Spinal cord (tissue), 10 donors: ENCODE data around the gene PPFIBP1. TPM values are rescaled to one million over a fixed set of nuclear protein-coding genes. Genes with fewer than 3 reads are reported as not detected.

Experiments
- DNase-seq, 6 donors: peaks; one replicate each; pipeline versions ENCODE4 v3.0.0 to v3.0.0-alpha.2; 2013 to 2015; ENCODE audit warnings: low spot score in 6 of 6, low read depth in 4 of 6
- H3K27ac ChIP-seq: one replicate; pipeline ENCODE4 v1.5.1; 2013; ENCODE audit warnings: low read depth, low read length, control low read depth
- H3K27me3 ChIP-seq: one replicate; pipeline ENCODE4 v1.6.1; 2013; ENCODE audit warnings: low read length; ENCODE audit not compliant: control insufficient read depth, insufficient read depth
- H3K36me3 ChIP-seq: one replicate; pipeline ENCODE4 v1.6.1; 2013; ENCODE audit warnings: low read length; ENCODE audit not compliant: control insufficient read depth, insufficient read depth
- H3K4me1 ChIP-seq: one replicate; pipeline ENCODE4 v1.6.1; 2013; ENCODE audit warnings: low read length; ENCODE audit not compliant: control insufficient read depth, insufficient read depth
- H3K4me3 ChIP-seq: one replicate; pipeline ENCODE4 v1.5.1; 2013; ENCODE audit warnings: low read depth, low read length, control low read depth
- H3K9me3 ChIP-seq: one replicate; pipeline ENCODE4 v1.6.1; 2013; ENCODE audit warnings: low read length; ENCODE audit not compliant: control insufficient read depth, insufficient read depth
- WGBS: methylation state at CpG from one replicate; pipeline ENCODE4 v1.1.5; 2013; ENCODE audit warnings: missing lambda C conversion rate; ENCODE audit not compliant: insufficient coverage; 5-methylcytosine and 5-hydroxymethylcytosine counted together
- polyA plus RNA-seq, 2 donors: library from polyadenylated mRNA; unstranded; fragments of 120-200 nt; gene quantifications; one replicate each; pipeline ENCODE4 v1.2.1, GENCODE V29; 2013; ENCODE audit not compliant: insufficient read length in 2 of 2
- total RNA-seq, 2 donors: library from RNA; depleted of rRNA in 1 of 2; stranded (reverse); fragments of 120-200 nt in 1 of 2; fragments of >200 nt in 1 of 2; gene quantifications; one replicate each; pipeline versions ENCODE4 v1.2.3 to v1.2.4, GENCODE V29; 2013 to 2014
- donor health status: healthy.

PPFIBP1 gene
- total and polyA plus RNA-seq, 4 donors = 30.2 to 246 (median 83.7) TPM

DNA sequence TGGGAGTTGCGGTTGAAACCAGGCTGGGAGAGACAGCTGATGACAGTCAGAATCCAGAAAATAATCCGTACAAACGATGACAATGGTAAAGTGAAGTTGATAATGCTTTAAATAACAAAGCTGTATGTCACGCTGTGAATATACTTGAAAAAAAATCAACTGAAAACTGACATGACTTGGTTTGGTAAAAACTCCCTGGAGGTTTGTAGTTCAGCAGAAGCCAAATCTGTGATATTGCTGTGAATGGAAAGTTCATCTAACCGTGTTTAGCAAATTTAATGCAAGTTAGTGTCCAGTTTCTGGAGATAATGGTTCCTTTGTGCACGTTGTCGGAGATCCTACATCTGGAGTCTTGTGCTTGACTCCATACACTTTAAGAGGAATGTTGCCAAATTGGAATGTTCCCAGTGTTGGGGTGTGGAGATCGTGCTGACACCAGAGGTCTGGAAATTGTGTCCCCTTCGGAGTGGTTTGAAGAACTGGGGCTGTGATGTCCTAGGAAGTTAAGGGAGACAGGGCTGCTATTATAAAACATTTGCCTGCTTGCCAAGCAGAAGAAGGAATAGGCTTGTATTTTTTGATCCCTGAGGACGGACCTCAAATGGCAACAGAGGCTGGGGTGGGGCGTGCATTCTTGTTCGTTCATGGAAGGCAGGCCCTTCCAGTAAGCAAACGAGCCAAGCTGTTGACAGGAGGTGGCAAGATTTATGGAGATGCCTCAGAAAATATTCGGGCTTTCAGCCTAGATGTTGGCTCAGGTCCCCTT, 30.6 kb downstream of the PPFIBP1 start:
- no peaks in the 10 kb centered on the region for H3K36me3 ChIP-seq
- no peaks in the 10 kb centered on the region for H3K27me3 ChIP-seq
- 20% methylated on average over 12 of the region's 14 CpGs for WGBS
- peaks cover 25% of the 10 kb centered on the region for H3K4me1 ChIP-seq
- peak in 4 of 6 donors; percentile 52 to 87 (median 62) for DNase-seq
- no peak overlapping the region for H3K4me3 ChIP-seq
- peak overlapping the region; percentile 92 for H3K27ac ChIP-seq
- H3K9me3 ChIP-seq = no peaks in the 10 kb centered on the region

DNA sequence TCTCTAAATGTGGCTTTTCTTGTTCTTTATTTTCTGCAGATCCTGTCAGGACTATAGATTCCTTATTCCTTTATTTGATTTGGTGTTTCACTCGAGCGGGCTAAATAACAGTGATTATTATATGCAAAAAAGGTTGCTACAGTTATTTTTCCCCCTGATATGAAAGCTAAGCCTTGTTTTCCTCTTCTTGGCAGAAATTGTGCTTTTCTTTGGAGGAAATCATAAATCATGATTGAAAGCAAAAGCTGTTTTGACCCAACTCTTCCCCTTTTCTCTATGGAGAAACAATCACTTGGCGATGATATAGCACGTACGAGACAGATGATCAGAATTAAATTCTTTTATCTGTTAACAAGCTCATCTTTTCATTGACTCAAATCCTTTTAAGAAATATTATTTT, 31.4 kb downstream of the PPFIBP1 start:
- Histone ChIP-seq H3K27me3 (no peaks in the 10 kb centered on the region), H3K27ac (peak overlapping the region; percentile 92), H3K36me3 (no peaks in the 10 kb centered on the region), H3K9me3 (no peaks in the 10 kb centered on the region), H3K4me1 (peaks cover 23% of the 10 kb centered on the region), H3K4me3 (no peak overlapping the region)
- no CpG with 5 or more reads among the region's 5 CpGs for WGBS
- DNase-seq = peak in 1 of 6 donors; percentile 73

DNA sequence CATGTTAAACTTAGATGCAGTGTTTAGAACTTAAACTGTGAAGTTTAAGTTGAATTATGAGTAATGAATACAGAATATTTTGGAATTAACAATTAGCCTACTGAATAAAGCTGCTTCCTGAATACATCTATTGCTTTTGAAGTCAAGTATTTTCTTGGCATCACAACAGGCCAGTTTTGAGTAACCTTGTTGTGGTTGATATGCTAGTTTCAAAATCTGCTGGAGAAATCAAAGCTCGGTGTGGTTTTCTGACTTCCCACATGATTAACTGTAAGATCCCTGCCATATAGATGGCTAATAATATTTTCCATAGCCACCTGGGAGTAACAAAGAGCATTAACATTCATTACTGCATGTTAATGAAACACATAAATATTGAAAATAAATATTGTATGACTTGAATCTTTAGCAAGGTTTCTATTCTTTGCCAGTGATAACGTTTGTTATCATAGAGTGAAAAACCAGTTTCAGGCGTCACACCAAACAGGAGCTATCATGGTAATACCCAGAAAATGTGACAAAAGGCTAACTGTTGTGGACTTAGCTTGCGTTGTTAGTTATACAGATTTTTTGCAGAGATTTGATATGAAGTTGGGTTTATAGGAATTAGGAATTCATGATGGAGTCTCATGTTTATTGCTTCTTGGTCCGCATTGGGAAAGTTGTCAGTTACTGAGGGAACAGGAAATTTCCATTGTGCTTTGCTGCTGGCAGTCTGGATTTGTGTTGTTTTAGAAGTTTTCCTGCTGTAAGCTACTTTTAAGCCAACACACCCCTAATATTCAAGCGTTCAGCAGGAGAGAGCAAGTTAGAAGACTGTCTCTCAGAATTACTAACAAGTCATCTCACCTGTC, 32.1 kb downstream of the PPFIBP1 start:
- peak in 2 of 6 donors; percentile 46 to 57 for DNase-seq
- Histone ChIP-seq H3K27me3 (no peaks in the 10 kb centered on the region), H3K27ac (peak overlapping the region; percentile 92), H3K4me1 (peaks cover 21% of the 10 kb centered on the region), H3K36me3 (no peaks in the 10 kb centered on the region), H3K4me3 (no peak overlapping the region), H3K9me3 (no peaks in the 10 kb centered on the region)
- WGBS = 53% methylated on average over 4 of the region's 6 CpGs

DNA sequence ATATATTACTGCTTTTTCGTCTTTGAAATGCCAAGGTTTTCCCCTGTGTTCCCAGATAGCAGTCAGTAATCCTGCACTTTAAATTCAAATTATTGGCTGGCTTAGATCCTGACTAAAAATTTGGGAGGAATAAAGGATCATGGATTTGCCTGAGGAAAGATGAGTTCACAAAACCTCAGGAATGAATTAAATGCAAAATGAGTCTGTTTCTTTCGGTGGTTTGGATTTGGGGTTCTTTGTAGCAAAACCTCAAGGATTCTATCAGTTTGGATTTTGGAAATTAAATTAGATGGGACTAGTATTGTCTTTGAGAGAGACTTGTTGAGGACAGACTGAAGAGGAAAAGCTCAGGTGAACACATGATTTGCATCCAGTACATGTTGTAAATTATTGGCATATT, 36.1 kb downstream of the PPFIBP1 start:
- no peak overlapping the region for H3K4me3 ChIP-seq
- no peaks in the 10 kb centered on the region for H3K36me3 ChIP-seq
- H3K27ac ChIP-seq = no peak overlapping the region
- no peak for DNase-seq
- 82% methylated on average over 1 of the region's 2 CpGs for WGBS
- no peaks in the 10 kb centered on the region for H3K9me3 ChIP-seq
- H3K27me3 ChIP-seq = no peaks in the 10 kb centered on the region
- H3K4me1 ChIP-seq = peaks cover 13% of the 10 kb centered on the region

DNA sequence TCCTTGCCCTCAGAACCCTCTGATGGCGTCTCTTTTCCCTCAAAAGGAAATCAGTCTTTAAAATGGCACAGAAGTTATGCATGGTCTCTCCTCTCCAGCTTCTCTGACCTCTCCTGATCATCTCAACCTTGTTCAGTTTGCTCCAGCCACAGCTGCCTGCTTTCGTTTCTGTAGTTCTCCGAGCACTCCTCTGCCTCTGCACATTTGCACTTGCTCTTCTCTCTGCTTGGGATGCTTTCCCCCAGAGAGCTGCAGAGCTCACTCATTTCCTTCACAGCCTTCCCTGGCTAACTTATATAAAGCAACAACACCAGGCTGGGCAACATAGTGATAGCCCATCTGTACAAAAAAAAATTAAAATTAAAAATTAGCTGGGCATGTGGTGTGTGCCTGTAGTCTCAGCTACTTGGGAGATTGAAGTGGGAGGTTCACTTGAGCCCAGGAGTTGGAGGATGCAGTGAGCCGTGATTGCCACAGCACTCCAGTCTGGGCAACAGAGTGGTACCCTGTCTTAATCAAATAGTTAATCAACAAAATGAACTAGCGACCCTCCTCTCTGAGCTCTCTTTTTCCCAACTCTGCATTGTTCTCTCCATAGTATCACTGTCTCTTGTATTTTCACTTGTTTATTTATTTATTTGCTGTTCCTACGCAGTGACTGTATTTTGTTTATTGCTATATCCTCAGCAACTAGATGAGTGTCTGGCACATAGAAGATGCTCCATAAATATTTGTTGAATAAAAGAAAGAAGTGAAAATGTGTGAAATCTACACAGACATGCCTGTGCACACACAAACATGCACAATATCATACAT, 37.7 kb downstream of the PPFIBP1 start:
- 63% methylated on average over 3 of the region's 6 CpGs for WGBS
- Histone ChIP-seq H3K9me3 (no peaks in the 10 kb centered on the region), H3K4me3 (no peak overlapping the region), H3K4me1 (peaks cover 13% of the 10 kb centered on the region), H3K27me3 (no peaks in the 10 kb centered on the region), H3K27ac (peak overlapping the region; percentile 13), H3K36me3 (no peaks in the 10 kb centered on the region)
- no peak for DNase-seq

DNA sequence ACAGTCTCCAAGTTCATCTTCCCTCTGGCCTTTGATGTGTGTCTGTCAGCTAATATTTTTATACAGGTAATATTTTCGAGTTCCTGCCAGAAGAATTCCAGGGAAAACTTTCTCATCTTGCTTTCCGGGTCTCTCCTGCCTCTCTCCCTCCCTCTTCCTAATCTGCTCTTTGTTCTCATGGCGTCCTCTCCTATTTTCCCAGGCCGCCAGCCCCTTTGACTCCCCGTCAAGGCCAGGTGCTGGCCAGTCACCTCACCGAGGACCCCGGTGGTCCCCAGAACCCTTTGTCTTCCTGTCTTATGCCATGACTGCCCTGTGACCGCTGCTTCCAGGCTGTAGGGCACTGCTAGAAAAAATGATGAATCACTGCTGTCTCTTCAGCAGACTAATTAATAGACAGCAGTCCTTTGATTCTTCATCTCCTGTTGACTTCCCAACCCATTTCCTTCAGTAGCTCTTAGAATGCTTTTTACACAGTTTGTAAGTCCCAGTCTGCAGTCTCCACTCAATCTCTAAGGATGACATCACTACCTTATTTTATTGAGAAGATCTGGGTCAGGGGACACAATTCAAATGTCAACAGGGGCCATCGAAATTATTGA, 40.7 kb downstream of the PPFIBP1 start:
- Histone ChIP-seq H3K4me3 (no peak overlapping the region), H3K36me3 (no peaks in the 10 kb centered on the region), H3K9me3 (no peaks in the 10 kb centered on the region), H3K27me3 (no peaks in the 10 kb centered on the region), H3K4me1 (peaks cover 3% of the 10 kb centered on the region), H3K27ac (no peak overlapping the region)
- 47% methylated on average over 7 of the region's 9 CpGs for WGBS
- no peak for DNase-seq

DNA sequence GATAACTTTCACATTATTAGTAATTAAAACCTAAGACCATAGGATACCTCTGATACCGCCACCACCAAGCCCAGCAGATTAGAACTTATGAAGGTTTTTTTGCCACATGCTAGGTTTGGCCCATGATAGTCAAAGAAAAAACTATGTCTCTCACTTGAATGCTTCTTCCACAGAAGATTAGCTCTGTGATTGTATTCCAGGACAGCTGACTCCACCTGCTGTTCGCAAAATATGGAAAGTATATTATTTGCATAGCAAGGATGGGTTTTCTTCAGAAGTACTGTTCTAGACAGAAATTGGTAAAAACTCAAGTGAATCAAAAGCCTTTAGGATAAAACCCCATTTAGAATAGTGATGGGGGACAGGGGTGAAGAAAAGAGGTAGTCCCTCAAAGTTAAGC, 42.2 kb downstream of the PPFIBP1 start:
- WGBS = no CpG with 5 or more reads among the region's 2 CpGs
- Histone ChIP-seq H3K36me3 (no peaks in the 10 kb centered on the region), H3K27ac (no peak overlapping the region), H3K9me3 (no peaks in the 10 kb centered on the region), H3K4me3 (no peak overlapping the region), H3K4me1 (peaks cover 3% of the 10 kb centered on the region), H3K27me3 (no peaks in the 10 kb centered on the region)
- peak in 2 of 6 donors; percentile 14 to 45 for DNase-seq

DNA sequence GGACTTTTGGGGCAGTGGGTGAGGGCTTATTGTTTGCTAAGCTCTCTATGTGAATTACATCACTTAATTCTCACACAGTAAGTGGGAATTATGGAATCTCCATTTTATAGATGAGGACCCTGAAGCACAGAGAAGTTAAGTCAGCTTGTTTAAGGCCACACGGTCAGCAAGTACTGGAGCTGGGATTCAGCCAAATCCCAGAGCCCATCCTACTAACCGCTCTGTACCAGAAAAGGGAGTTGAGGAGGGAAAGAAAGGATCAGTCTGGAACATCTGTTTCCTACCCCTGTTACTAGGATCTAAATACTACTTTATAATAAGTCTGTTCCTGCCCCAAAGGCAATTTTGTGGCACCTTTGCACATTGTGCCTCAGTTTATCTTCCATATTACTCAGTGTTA, 42.6 kb downstream of the PPFIBP1 start:
- DNase-seq = no peak
- Histone ChIP-seq H3K4me3 (no peak overlapping the region), H3K9me3 (no peaks in the 10 kb centered on the region), H3K27ac (no peak overlapping the region), H3K36me3 (no peaks in the 10 kb centered on the region), H3K27me3 (no peaks in the 10 kb centered on the region), H3K4me1 (no peaks in the 10 kb centered on the region)
- 100% methylated on average over 1 of the region's 2 CpGs for WGBS

DNA sequence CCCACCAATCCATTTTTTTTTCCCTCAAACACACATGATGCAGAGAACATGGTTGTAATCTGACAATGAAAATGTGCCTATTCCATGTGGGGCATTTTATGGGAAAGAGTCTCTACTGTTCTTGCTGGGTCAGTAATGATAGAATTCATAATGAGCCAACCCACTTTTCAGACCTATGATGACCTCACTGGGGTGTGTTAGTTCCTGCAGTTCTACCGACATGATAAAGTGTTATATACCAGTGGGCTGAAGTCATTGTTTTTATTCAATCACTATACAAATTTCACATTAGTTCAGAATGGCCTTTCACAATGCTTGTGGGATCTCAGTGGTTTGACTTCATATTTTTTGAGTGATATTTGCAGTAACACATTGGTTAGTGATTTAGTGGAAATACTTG, 47.5 kb downstream of the PPFIBP1 start:
- Histone ChIP-seq H3K4me1 (peaks cover 5% of the 10 kb centered on the region), H3K27me3 (no peaks in the 10 kb centered on the region), H3K27ac (no peak overlapping the region), H3K9me3 (no peaks in the 10 kb centered on the region), H3K36me3 (no peaks in the 10 kb centered on the region), H3K4me3 (no peak overlapping the region)
- no CpG with 5 or more reads among the region's 1 CpG for WGBS
- DNase-seq = no peak
